H9 (cell line): ENCODE results near the gene MEIOSIN. TPM values are rescaled to one million over a fixed set of nuclear protein-coding genes. Genes with fewer than 3 reads are reported as not detected.

ENCODE experiments used
- DNase-seq: peaks from one replicate; pipeline ENCODE4 v3.0.0-alpha.2; 2017
- H2AFZ ChIP-seq: one replicate; pipeline ENCODE4 v1.6.1; 2013; ENCODE audit warnings: mild to moderate bottlenecking, low read length, control low read depth, moderate library complexity
- H2AK5ac ChIP-seq: 2 replicates; pipeline ENCODE4 v1.6.1; 2013; ENCODE audit warnings: low read length, control low read depth, mixed read lengths; ENCODE audit not compliant: insufficient read length
- H2BK120ac ChIP-seq: one replicate; pipeline ENCODE4 v1.6.1; 2013; ENCODE audit warnings: low read depth, mild to moderate bottlenecking, low read length, control low read depth, inconsistent platforms; ENCODE audit not compliant: poor library complexity, severe bottlenecking
- H2BK12ac ChIP-seq: 2 replicates; pipeline ENCODE4 v1.6.1; 2013; ENCODE audit warnings: low read length, control low read depth, mixed read lengths, low read depth; ENCODE audit not compliant: insufficient read length
- H2BK15ac ChIP-seq: 2 replicates; pipeline ENCODE4 v1.6.1; 2013; ENCODE audit warnings: low read depth, low read length, control low read depth
- H2BK20ac ChIP-seq: one replicate; pipeline ENCODE4 v1.6.1; 2013; ENCODE audit warnings: low read depth, mild to moderate bottlenecking, low read length, control low read depth, inconsistent platforms; ENCODE audit not compliant: poor library complexity, severe bottlenecking
- H2BK5ac ChIP-seq: 2 replicates; pipeline ENCODE4 v1.6.1; 2013; ENCODE audit warnings: low read length, control low read depth, mixed read lengths; ENCODE audit not compliant: insufficient read length
- H3K14ac ChIP-seq: 2 replicates; pipeline ENCODE4 v1.6.1; 2013; ENCODE audit warnings: low read length, control low read depth; ENCODE audit not compliant: insufficient read depth
- H3K18ac ChIP-seq: 2 replicates; pipeline ENCODE4 v1.6.1; 2013; ENCODE audit warnings: low read depth, mild to moderate bottlenecking, mixed read lengths, low read length, control low read depth; ENCODE audit not compliant: insufficient read length
- H3K23ac ChIP-seq: 2 replicates; pipeline ENCODE4 v1.6.1; 2013; ENCODE audit warnings: low read length, control low read depth, mixed read lengths, low read depth; ENCODE audit not compliant: insufficient read length
- H3K23me2 ChIP-seq: 2 replicates; pipeline ENCODE4 v1.6.1; 2013; ENCODE audit warnings: low read depth, mild to moderate bottlenecking, mixed read lengths, low read length, control low read depth; ENCODE audit not compliant: insufficient read length, poor library complexity, severe bottlenecking
- H3K27ac ChIP-seq: 2 replicates; pipeline ENCODE4 v1.5.1; 2013; ENCODE audit warnings: low read length, control low read depth, mixed read lengths, low read depth; ENCODE audit not compliant: insufficient read length
- H3K27me3 ChIP-seq: 2 replicates; pipeline ENCODE4 v1.6.1; 2013; ENCODE audit warnings: low read length, control low read depth, inconsistent platforms; ENCODE audit not compliant: insufficient read depth
- H3K4ac ChIP-seq: 2 replicates; pipeline ENCODE4 v1.6.1; 2013; ENCODE audit warnings: low read depth, mild to moderate bottlenecking, control low read depth, inconsistent platforms, low read length, moderate library complexity
- H3K4me1 ChIP-seq: 2 replicates; pipeline ENCODE4 v1.6.1; 2013; ENCODE audit warnings: low read length, control low read depth, inconsistent platforms; ENCODE audit not compliant: insufficient read depth
- H3K4me2 ChIP-seq: 2 replicates; pipeline ENCODE4 v1.6.1; 2013; ENCODE audit warnings: low read length, control low read depth, mixed read lengths; ENCODE audit not compliant: insufficient read length, insufficient read depth
- H3K56ac ChIP-seq: 2 replicates; pipeline ENCODE4 v1.6.1; 2013; ENCODE audit warnings: low read depth, mild to moderate bottlenecking, mixed read lengths, low read length, control low read depth; ENCODE audit not compliant: insufficient read length
- H3K79me1 ChIP-seq: 2 replicates; pipeline ENCODE4 v1.6.1; 2013; ENCODE audit warnings: low read depth, mild to moderate bottlenecking, moderate library complexity, low read length, control low read depth, inconsistent platforms; ENCODE audit not compliant: insufficient read depth, poor library complexity, severe bottlenecking
- H3K79me2 ChIP-seq: 2 replicates; pipeline ENCODE4 v1.6.1; 2013; ENCODE audit warnings: low read length, control low read depth, inconsistent platforms; ENCODE audit not compliant: insufficient read depth
- H3K9ac ChIP-seq: 2 replicates; pipeline ENCODE4 v1.6.1; 2013; ENCODE audit warnings: low read length, control low read depth, mixed read lengths; ENCODE audit not compliant: insufficient read length; ENCODE audit errors: extremely low read depth
- H3K9me3 ChIP-seq: one replicate; pipeline ENCODE4 v1.6.1; 2013; ENCODE audit warnings: low read depth, low read length, inconsistent platforms; ENCODE audit not compliant: control insufficient read depth
- H3T11ph ChIP-seq: one replicate; pipeline ENCODE4 v1.6.1; 2013; ENCODE audit warnings: mild to moderate bottlenecking, low read length, control low read depth, inconsistent platforms
- H4K20me1 ChIP-seq: one replicate; pipeline ENCODE4 v1.6.1; 2013; ENCODE audit not compliant: control insufficient read depth, insufficient read length, insufficient read depth
- H4K5ac ChIP-seq: 2 replicates; pipeline ENCODE4 v1.6.1; 2013; ENCODE audit warnings: low read depth, mild to moderate bottlenecking, mixed read lengths, low read length, control low read depth; ENCODE audit not compliant: insufficient read length
- H4K8ac ChIP-seq: replicated peaks from 2 replicates; pipeline ENCODE4 v1.6.1; 2013; ENCODE audit warnings: low read length, control low read depth, mixed read lengths, low read depth; ENCODE audit not compliant: insufficient read length
- H4K91ac ChIP-seq: 2 replicates; pipeline ENCODE4 v1.6.1; 2013; ENCODE audit warnings: low read depth, mild to moderate bottlenecking, moderate library complexity, mixed read lengths, low read length, control low read depth; ENCODE audit not compliant: insufficient read length
- H3K27ac Mint-ChIP-seq, 3 experiments: 2 replicates in 2 of 3; 3 replicates in 1 of 3; pipeline ENCODE4 v1.8.0; 2020 to 2021; ENCODE audit warnings: mixed read lengths in 3 of 3, mild to moderate bottlenecking in 1 of 3, moderate library complexity in 1 of 3
- H3K27me3 Mint-ChIP-seq: 2 replicates; pipeline ENCODE4 v1.8.0; 2021; ENCODE audit warnings: low read depth, mild to moderate bottlenecking, moderate library complexity, mixed read lengths
- H3K36me3 Mint-ChIP-seq, 3 experiments: 2 replicates in 2 of 3; 3 replicates in 1 of 3; pipeline ENCODE4 v1.8.0; 2020 to 2021; ENCODE audit warnings: low read depth in 3 of 3, mixed read lengths in 3 of 3; ENCODE audit not compliant: insufficient read depth in 1 of 3
- H3K4me1 Mint-ChIP-seq, 2 experiments: 2 replicates each; pipeline ENCODE4 v1.8.0; 2020; ENCODE audit warnings: mixed read lengths in 2 of 2
- H3K4me3 Mint-ChIP-seq, 2 experiments: 2 replicates in 1 of 2; 3 replicates in 1 of 2; pipeline ENCODE4 v1.8.0; 2020 to 2021; ENCODE audit warnings: mild to moderate bottlenecking in 2 of 2, mixed read lengths in 2 of 2, moderate library complexity in 1 of 2
- H3K9me3 Mint-ChIP-seq, 2 experiments: 2 replicates in 1 of 2; 3 replicates in 1 of 2; pipeline ENCODE4 v1.8.0; 2020; ENCODE audit warnings: mild to moderate bottlenecking in 2 of 2, mixed read lengths in 2 of 2, moderate library complexity in 1 of 2
- CTCF ChIP-seq: fragments of 200-600 bp; sonication (generic); conservative IDR thresholded peaks from 3 replicates; pipeline ENCODE4 v1.8.0; 2021; ENCODE audit warnings: antibody characterized with exemption, mild to moderate bottlenecking
- WGBS: extraction: QIAGEN DNeasy Blood & Tissue Kit; methylation state at CpG from one replicate; pipeline ENCODE4 v1.1.7; 2013; ENCODE audit warnings: missing lambda C conversion rate, low lambda C conversion rate, mixed read lengths; ENCODE audit not compliant: insufficient read length; ENCODE audit errors: extremely low coverage; 5-methylcytosine and 5-hydroxymethylcytosine counted together
- total RNA-seq: library from RNA; stranded (reverse); gene quantifications from 2 replicates; pipeline ENCODE4 v1.2.1, GENCODE V29; 2021

The MEIOSIN gene
- total RNA-seq, 1 experiment from 2014 or later = not detected

- H3K79me1 ChIP-seq = no peaks in the 10 kb centered on the region
- H3K14ac ChIP-seq = no peak overlapping the region
- peak overlapping the region; percentile 63 for H3K4me2 ChIP-seq
- H3K4me1 Mint-ChIP-seq = peaks cover 25 to 45% of the 10 kb centered on the region in 2 experiments
- no peak overlapping the region for H2BK120ac ChIP-seq
- H3K18ac ChIP-seq = no peak overlapping the region
- peak; percentile 97 for DNase-seq
- no peak overlapping the region for H3K56ac ChIP-seq
- peaks cover 18% of the 10 kb centered on the region for H3K27me3 Mint-ChIP-seq
- no peak overlapping the region for H2BK15ac ChIP-seq
- WGBS = no CpG with 5 or more reads among the region's 48 CpGs
- no peaks in the 10 kb centered on the region for H3K79me2 ChIP-seq
- peaks cover 13 to 45% (median 38%) of the 10 kb centered on the region in 3 experiments; a peak in 6 of 7 replicates for H3K36me3 Mint-ChIP-seq
- no peak overlapping the region for H2BK12ac ChIP-seq
- no peak overlapping the region for H3K9ac ChIP-seq
- H4K5ac ChIP-seq = no peak overlapping the region
- H4K20me1 ChIP-seq = no peaks in the 10 kb centered on the region
- H4K91ac ChIP-seq = no peak overlapping the region
- H2BK5ac ChIP-seq = no peak overlapping the region
- H3K4me1 ChIP-seq = peaks cover 3% of the 10 kb centered on the region; the same call in 1 of the 2 replicates
- peak; percentile 87 for TF ChIP-seq CTCF
- H2BK20ac ChIP-seq = no peak overlapping the region
- no peak overlapping the region for H3K27ac ChIP-seq
- no peak overlapping the region for H3K4ac ChIP-seq
- H3T11ph ChIP-seq = no peak overlapping the region
- no peaks in the 10 kb centered on the region for H3K9me3 Mint-ChIP-seq
- peaks cover 6% of the 10 kb centered on the region for H3K23me2 ChIP-seq
- no peaks in the 10 kb centered on the region for H3K9me3 ChIP-seq
- H2AK5ac ChIP-seq = no peak overlapping the region
- no peak overlapping the region for H2AFZ ChIP-seq
- peak overlapping the region in 1 of 3 experiments; percentile 95; a peak in 4 of 7 replicates for H3K27ac Mint-ChIP-seq
- H3K27me3 ChIP-seq = no peaks in the 10 kb centered on the region; the same call in 1 of the 2 replicates
- no peak overlapping the region for H4K8ac ChIP-seq
- H3K23ac ChIP-seq = no peak overlapping the region
- H3K4me3 Mint-ChIP-seq = peak overlapping the region; percentile 64 to 80
These were observed 46.2 kb downstream of the MEIOSIN start for GRCh38 chr19:45779231-45780145.
